H1 (cell line): ENCODE data around the gene BCAS4. TPM values are rescaled to one million over a fixed set of nuclear protein-coding genes. Genes with fewer than 3 reads are reported as not detected.

Experiments
- CTCF ChIA-PET: fragments of 300-600 bp; sonication (Branson Sonifier 250); formaldehyde crosslinking; loops from one replicate; lab custom pipeline; 2021; ENCODE audit not compliant: partially characterized antibody; lab: Charles Lee
- POLR2A ChIA-PET: fragments of 300-600 bp; sonication (Branson Sonifier 250); formaldehyde crosslinking; loops from one replicate; lab custom pipeline; 2021; ENCODE audit warnings: inconsistent platforms; ENCODE audit not compliant: partially characterized antibody; lab: Charles Lee
- DNase-seq, 2 experiments: peaks; one replicate each; pipeline versions ENCODE4 v3.0.0 to v3.0.0-alpha.2; 2010 to 2022; ENCODE audit warnings: low spot score in 2 of 2, low read depth in 1 of 2, mixed read lengths in 1 of 2
- FAIRE-seq: peaks from 2 replicates; lab custom pipeline; 2011; peaks lifted over from hg19 to GRCh38; lab: Jason Lieb, UNC
- H2AFZ ChIP-seq: 2 replicates; pipeline ENCODE4 v1.8.1; 2012; ENCODE audit warnings: low read length, inconsistent platforms
- H2AK5ac ChIP-seq: 2 replicates; pipeline ENCODE4 v1.6.1; 2013; ENCODE audit warnings: low read depth, low read length
- H2BK120ac ChIP-seq: replicated peaks from 2 replicates; pipeline ENCODE3; 2013; ENCODE audit warnings: low read depth, low read length, inconsistent platforms
- H2BK12ac ChIP-seq: 2 replicates; pipeline ENCODE4 v1.6.1; 2013; ENCODE audit warnings: low read depth, low read length
- H2BK15ac ChIP-seq: 2 replicates; pipeline ENCODE4 v1.6.1; 2013; ENCODE audit warnings: low read length
- H2BK20ac ChIP-seq: 2 replicates; pipeline ENCODE4 v1.6.1; 2013; ENCODE audit warnings: low read length
- H2BK5ac ChIP-seq: 2 replicates; pipeline ENCODE4 v1.6.1; 2013; ENCODE audit warnings: low read depth, low read length
- H3K14ac ChIP-seq: 2 replicates; pipeline ENCODE4 v1.6.1; 2013; ENCODE audit warnings: inconsistent platforms; ENCODE audit not compliant: insufficient read length
- H3K18ac ChIP-seq: 2 replicates; pipeline ENCODE4 v1.6.1; 2013; ENCODE audit warnings: low read length; ENCODE audit errors: extremely low read depth
- H3K23ac ChIP-seq: 2 replicates; pipeline ENCODE4 v1.6.1; 2013; ENCODE audit warnings: inconsistent platforms; ENCODE audit not compliant: insufficient read length
- H3K23me2 ChIP-seq: 2 replicates; pipeline ENCODE4 v1.6.1; 2013; ENCODE audit warnings: low read depth, low read length
- H3K27ac ChIP-seq: 2 replicates; pipeline ENCODE4 v1.6.1; 2011; ENCODE audit warnings: low read depth, low read length, inconsistent platforms
- H3K27me3 ChIP-seq, 4 experiments: replicated peaks in 1 of 4; 1 replicate in 1 of 4; 2 replicates in 3 of 4; pipeline versions ENCODE4 v1.6.1 to v1.8.1; 2011 to 2013; ENCODE audit warnings: low read length in 3 of 4, mild to moderate bottlenecking in 3 of 4, inconsistent platforms in 2 of 4, mixed read lengths in 2 of 4, moderate library complexity in 1 of 4; ENCODE audit not compliant: control insufficient read depth in 3 of 4, insufficient read depth in 3 of 4; ENCODE audit errors: extremely low read depth in 1 of 4
- H3K36me3 ChIP-seq, 4 experiments: 2 replicates each; pipeline versions ENCODE4 v1.6.1 to v1.8.1; 2011 to 2013; ENCODE audit warnings: mild to moderate bottlenecking in 4 of 4, low read length in 3 of 4, moderate library complexity in 2 of 4, control low read depth in 1 of 4, inconsistent platforms in 1 of 4; ENCODE audit not compliant: insufficient read depth in 4 of 4, control insufficient read depth in 2 of 4
- H3K4ac ChIP-seq: replicated peaks from 2 replicates; pipeline ENCODE3; 2013; ENCODE audit warnings: low read length, low read depth, mixed read lengths, inconsistent platforms; ENCODE audit not compliant: insufficient read length
- H3K4me1 ChIP-seq, 4 experiments: replicated peaks in 1 of 4; 1 replicate in 1 of 4; 2 replicates in 3 of 4; pipeline versions ENCODE4 v1.6.1 to v1.8.1; 2011 to 2013; ENCODE audit warnings: low read length in 3 of 4, inconsistent platforms in 2 of 4, mixed read lengths in 1 of 4; ENCODE audit not compliant: insufficient read depth in 4 of 4, control insufficient read depth in 3 of 4
- H3K4me2 ChIP-seq, 2 experiments: 2 replicates each; pipeline versions ENCODE4 v1.6.1 to v1.8.1; 2011 to 2013; ENCODE audit warnings: low read depth in 2 of 2, low read length in 2 of 2, control low read depth in 1 of 2, inconsistent platforms in 1 of 2, mild to moderate bottlenecking in 1 of 2; ENCODE audit not compliant: insufficient read depth in 1 of 2
- H3K4me3 ChIP-seq, 4 experiments: fragments of 200-600, 300-600 bp in 1 of 4; sonication (generic), shearing (Covaris generic), sonication (Bioruptor Twin) in 1 of 4; 2 replicates each; pipeline versions ENCODE4 v1.5.1 to v1.8.1; 2011 to 2016; ENCODE audit warnings: low read length in 4 of 4, low read depth in 3 of 4, control low read depth in 2 of 4, inconsistent platforms in 2 of 4, mild to moderate bottlenecking in 2 of 4, mixed read lengths in 1 of 4, moderate library complexity in 1 of 4; ENCODE audit not compliant: insufficient read depth in 2 of 4; ENCODE audit errors: extremely low read depth in 1 of 4
- H3K56ac ChIP-seq: replicated peaks from 2 replicates; pipeline ENCODE3; 2013; ENCODE audit warnings: low read depth, mild to moderate bottlenecking, mixed read lengths, low read length, inconsistent platforms; ENCODE audit not compliant: insufficient read length
- H3K79me1 ChIP-seq: 2 replicates; pipeline ENCODE4 v1.6.1; 2013; ENCODE audit warnings: low read depth, low read length, control low read depth
- H3K79me2 ChIP-seq, 2 experiments: 2 replicates each; pipeline versions ENCODE4 v1.6.1 to v1.8.1; 2012 to 2013; ENCODE audit warnings: low read length in 2 of 2, mild to moderate bottlenecking in 2 of 2, inconsistent platforms in 1 of 2; ENCODE audit not compliant: insufficient read depth in 2 of 2, control insufficient read depth in 1 of 2
- H3K9ac ChIP-seq, 4 experiments: replicated peaks in 1 of 4; 1 replicate in 1 of 4; 2 replicates in 3 of 4; pipeline versions ENCODE4 v1.6.1 to v1.8.1; 2011 to 2013; ENCODE audit warnings: low read depth in 3 of 4, low read length in 3 of 4, control low read depth in 2 of 4, mild to moderate bottlenecking in 2 of 4, moderate library complexity in 2 of 4, inconsistent platforms in 1 of 4; ENCODE audit errors: extremely low read depth in 1 of 4
- H3K9me3 ChIP-seq, 2 experiments: 2 replicates each; pipeline versions ENCODE4 v1.6.1 to v1.8.1; 2012 to 2013; ENCODE audit warnings: mild to moderate bottlenecking in 2 of 2, moderate library complexity in 2 of 2, control low read depth in 1 of 2, inconsistent platforms in 1 of 2, low read depth in 1 of 2, low read length in 1 of 2, mixed read lengths in 1 of 2; ENCODE audit not compliant: insufficient read depth in 2 of 2
- H4K20me1 ChIP-seq, 2 experiments: replicated peaks in 1 of 2; 2 replicates each; pipeline versions ENCODE3 to v1.8.1; 2011 to 2013; ENCODE audit warnings: inconsistent platforms in 2 of 2, low read length in 2 of 2, mild to moderate bottlenecking in 1 of 2; ENCODE audit not compliant: insufficient read depth in 2 of 2, control insufficient read depth in 1 of 2
- H4K5ac ChIP-seq: 2 replicates; pipeline ENCODE4 v1.6.1; 2013; ENCODE audit warnings: low read length, low read depth, mixed read lengths, inconsistent platforms; ENCODE audit not compliant: insufficient read length
- H4K8ac ChIP-seq: 2 replicates; pipeline ENCODE4 v1.8.0; 2013; ENCODE audit warnings: mild to moderate bottlenecking, moderate library complexity, low read length, inconsistent platforms; ENCODE audit not compliant: insufficient read depth; ENCODE audit errors: extremely low read depth
- H4K91ac ChIP-seq: replicated peaks from 2 replicates; pipeline ENCODE3; 2013; ENCODE audit warnings: low read length, mixed read lengths, inconsistent platforms; ENCODE audit not compliant: insufficient read length
- BACH1 ChIP-seq: IDR thresholded peaks from 2 replicates; pipeline ENCODE4 v1.6.1; 2012; ENCODE audit warnings: low read length, improper control_type of control experiment
- BCL11A ChIP-seq, 2 experiments: IDR thresholded peaks; one replicate each; pipeline ENCODE4 v1.6.1; 2011; ENCODE audit warnings: low read depth in 2 of 2, low read length in 2 of 2, mild to moderate bottlenecking in 2 of 2
- CHD2 ChIP-seq: IDR thresholded peaks from 2 replicates; pipeline ENCODE4 v1.6.1; 2012; ENCODE audit warnings: low read length, improper control_type of control experiment
- WGBS, 2 experiments: shearing (Covaris generic) in 1 of 2; methylation state at CpG; one replicate each; pipeline versions ENCODE4 v1.1.6 to v1.1.7; 2013 to 2015; ENCODE audit warnings: low lambda C conversion rate in 2 of 2, mixed read lengths in 2 of 2, inconsistent platforms in 1 of 2, low coverage in 1 of 2, missing lambda C conversion rate in 1 of 2; ENCODE audit not compliant: insufficient replicate concordance in 2 of 2, insufficient coverage in 1 of 2, insufficient read length in 1 of 2; ENCODE audit errors: extremely low coverage in 1 of 2, missing lambda C conversion rate in 1 of 2; 5-methylcytosine and 5-hydroxymethylcytosine counted together
- polyA plus RNA-seq, 7 experiments: library from polyadenylated mRNA; depleted of rRNA in 3 of 7; stranded (reverse) in 5 of 7; unstranded in 2 of 7; fragments of >200 nt in 5 of 7; fragments of 200-250 nt in 2 of 7; gene quantifications; 1 replicate in 5 of 7; 2 replicates in 1 of 7; 4 replicates in 1 of 7; pipeline versions ENCODE4 v1.2.1 to v1.2.3, GENCODE V29; 2011 to 2013; ENCODE audit warnings: missing spikeins in 2 of 7, mixed read lengths in 2 of 7
- total RNA-seq: library from RNA; stranded (reverse); fragmentation: NEBNext Ultra II Directional; extraction: Animal tissue kit (Norgen Biotek cat#: 25700); gene quantifications from 2 replicates; pipeline ENCODE4 v1.2.1, GENCODE V29; 2021

The BCAS4 gene
- total and polyA plus RNA-seq, 2 of the 8 experiments (the other 6 are each of a cell fraction or from before 2014, with no cell fraction given): 21.2 to 23.6 TPM

DNA sequence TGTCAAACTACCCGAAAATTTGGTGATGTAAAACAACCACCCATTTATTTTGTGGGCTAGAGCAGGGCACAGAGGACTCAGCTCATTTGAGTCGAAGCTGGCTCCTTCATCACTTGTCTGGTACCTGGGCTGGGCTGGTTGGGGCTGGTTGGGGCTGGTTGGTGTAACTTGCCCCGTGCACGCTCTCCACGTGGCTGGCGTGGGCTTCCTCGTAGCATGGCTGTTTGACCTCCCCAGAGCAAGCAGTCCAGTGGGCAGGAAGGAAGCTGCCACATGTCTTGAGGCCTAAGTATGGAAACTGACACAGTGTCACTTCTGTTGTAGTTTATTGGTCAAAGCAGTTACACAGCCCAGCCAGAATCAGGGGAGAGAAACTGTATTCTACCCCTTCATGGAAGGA is 27.1 kb downstream of the BCAS4 start:
- POLR2A ChIA-PET: interaction anchor here (1.2 to 1.3 kb wide), 3 partner anchors 58 to 136 kb away, joined by 4 read pairs; partner anchors contain the start of genes ADNP and DPM1
- Histone ChIP-seq H3K56ac (no peak overlapping the region), H3K4me1 (peaks cover 0 to 9% (median 4%) of the 10 kb centered on the region in 4 experiments; a peak in 4 of 7 replicates), H3K18ac (no peak overlapping the region), H2BK120ac (no peak overlapping the region), H3K9me3 (no peaks in the 10 kb centered on the region), H4K20me1 (peaks cover 0 to 2% of the 10 kb centered on the region in 2 experiments), H3K27ac (no peak overlapping the region), H2AK5ac (no peak overlapping the region), H3K14ac (no peak overlapping the region), H2BK5ac (no peak overlapping the region), H4K91ac (no peak overlapping the region), H3K27me3 (no peaks in the 10 kb centered on the region), H3K4me2 (no peak overlapping the region), H3K23me2 (no peaks in the 10 kb centered on the region; the same call in 1 of the 2 replicates), H3K9ac (no peak overlapping the region), H2BK20ac (no peak overlapping the region), H4K5ac (no peak overlapping the region), H3K36me3 (0 out of 8 replicates have a peak, but pooled peaks cover 0 to 3% (median 0%) of the 10 kb centered on the region in 4 experiments), H2BK12ac (no peak overlapping the region), H3K79me2 (no peaks in the 10 kb centered on the region), H2BK15ac (no peak overlapping the region), H3K79me1 (no peaks in the 10 kb centered on the region), H3K4me3 (no peak overlapping the region), H3K23ac (no peak overlapping the region), H4K8ac (no peak overlapping the region), H2AFZ (no peak overlapping the region), H3K4ac (no peak overlapping the region)
- WGBS, 2 experiments: 96% methylated on average over 7 of the region's 7 CpGs; no CpG with 5 or more reads in 1 of the 2 experiments
- TF ChIP-seq BACH1: no peak
- TF ChIP-seq BCL11A (IDR thresholded peaks at IDR 0.05; ENCODE audit: low read depth in 2 of 2, low read length in 2 of 2): no peak
- no peak for TF ChIP-seq CHD2
- CTCF ChIA-PET: interaction anchor here (0.8 to 2.1 kb wide), 7 partner anchors 9 to 106 kb away, joined by 3 to 7 read pairs (median 4); partner anchors contain the start of gene BCAS4
- DNase-seq (no peak), FAIRE-seq (no peak)
